SK-N-MC (cell line): ENCODE measurements around the gene ZNF552.
"Not testable (repeated sequence)": the region's sequence is repeated elsewhere in the genome, so short reads cannot be mapped to it uniquely, and the experiment has no call there.

Experiments
- DNase-seq: peaks from one replicate; pipeline ENCODE4 v3.0.0-alpha.2; 2011; ENCODE audit warnings: low read depth, low spot score
- H3K27ac ChIP-seq: fragments of 200-600 bp; sonication (generic); 2 replicates; pipeline ENCODE4 v1.5.1; 2016; ENCODE audit warnings: mixed run types
- H3K36me3 ChIP-seq: fragments of 200-600 bp; sonication (generic); 2 replicates; pipeline ENCODE4 v1.6.1; 2017; ENCODE audit warnings: antibody characterized with exemption, low read length, mixed read lengths; ENCODE audit not compliant: insufficient read depth
- H3K4me3 ChIP-seq: fragments of 200-600 bp; sonication (generic); 2 replicates; pipeline ENCODE4 v1.5.1; 2016
- H3K9ac ChIP-seq: fragments of 200-600 bp; sonication (generic); 2 replicates; pipeline ENCODE4 v1.8.0; 2017; ENCODE audit warnings: mixed run types, mixed read lengths; ENCODE audit not compliant: insufficient read length
- H3K9me3 ChIP-seq: fragments of 200-600 bp; sonication (generic); 2 replicates; pipeline ENCODE4 v1.6.1; 2017; ENCODE audit warnings: low read depth, mild to moderate bottlenecking, antibody characterized with exemption, low read length, moderate library complexity, mixed read lengths
- EZH2 ChIP-seq: fragments of 200-600 bp; sonication (generic); IDR thresholded peaks from one replicate; pipeline ENCODE4 v1.6.1; 2017; ENCODE audit warnings: antibody characterized with exemption
- FOXP2 ChIP-seq: optimal IDR thresholded peaks from 2 replicates; pipeline ENCODE3; 2011; ENCODE audit warnings: mild to moderate bottlenecking, moderate library complexity; ENCODE audit not compliant: insufficient read depth; ENCODE audit errors: extremely low read length, control extremely low read depth
- POLR2AphosphoS5 ChIP-seq: IDR thresholded peaks from 2 replicates; pipeline ENCODE4 v1.6.1; 2012; ENCODE audit warnings: mild to moderate bottlenecking, low read depth, low read length, borderline replicate concordance

ZNF552 gene

DNA sequence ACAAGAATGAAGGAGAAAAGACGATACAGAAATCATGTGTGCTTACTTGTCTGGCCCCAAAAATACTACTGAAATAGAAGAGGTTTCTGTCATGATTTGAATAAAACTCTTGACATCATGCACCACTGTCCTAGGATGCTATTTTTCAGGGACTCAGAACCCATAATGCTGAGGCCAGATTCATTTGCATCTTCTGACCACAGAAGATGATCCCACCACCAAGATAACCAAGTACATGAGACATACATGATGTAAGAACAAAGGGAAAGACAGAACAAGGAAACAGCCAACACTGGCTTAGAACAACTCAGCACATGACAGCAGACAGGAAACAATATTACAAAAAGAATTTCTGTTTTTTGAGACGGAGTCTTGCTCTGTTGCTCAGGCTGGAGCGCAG, 2.5 kb downstream of the ZNF552 start:
- H3K27ac ChIP-seq: no peak overlapping the region
- no peak for DNase-seq

GRCh38 chr19:57810410-57811295, 4.1 kb downstream of the ZNF552 start:
- not testable (repeated sequence) for H3K4me3 ChIP-seq, H3K9ac ChIP-seq, H3K9me3 ChIP-seq, DNase-seq, H3K27ac ChIP-seq
- H3K36me3 ChIP-seq: peaks cover 30% of the 10 kb centered on the region; the same call in 1 of the 2 replicates

More for the DNA sequence above, 2.5 kb downstream of the ZNF552 start:
- Histone ChIP-seq H3K9ac (no peak overlapping the region), H3K9me3 (no peaks in the 10 kb centered on the region), H3K4me3 (no peak overlapping the region), H3K36me3 (peaks cover 27% of the 10 kb centered on the region; the same call in 1 of the 2 replicates)
- TF ChIP-seq POLR2AphosphoS5 (no peak), FOXP2 (no peak), EZH2 (no peak)

DNA sequence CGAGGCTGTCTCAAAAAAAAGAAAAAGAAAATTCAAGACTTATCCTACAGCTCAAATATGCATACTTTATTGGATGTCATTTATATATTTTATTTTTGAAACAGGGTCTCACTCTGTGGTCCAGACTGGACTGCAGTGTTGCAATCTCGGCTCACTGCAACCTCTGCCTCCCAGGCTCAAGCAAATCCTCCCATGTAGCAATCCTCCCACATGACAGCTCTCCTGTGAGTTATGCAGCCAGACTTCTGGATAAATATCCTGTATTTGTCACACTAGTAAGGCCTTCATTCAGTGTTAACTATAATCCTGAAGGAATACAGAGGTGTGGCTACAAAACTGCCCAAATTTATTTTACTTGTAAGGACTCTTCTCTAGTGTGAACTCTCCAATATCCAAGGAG, 7.2 kb downstream of the ZNF552 start:
- Histone ChIP-seq H3K9ac (no peak overlapping the region), H3K27ac (no peak overlapping the region), H3K36me3 (peaks cover 33% of the 10 kb centered on the region; the same call in 1 of the 2 replicates), H3K9me3 (no peaks in the 10 kb centered on the region), H3K4me3 (no peak overlapping the region)
- no peak for DNase-seq
- TF ChIP-seq FOXP2: no peak
- no peak for TF ChIP-seq EZH2
- no peak for TF ChIP-seq POLR2AphosphoS5

- peak overlapping the region; percentile 87 for H3K4me3 ChIP-seq
- peak; percentile 50 for DNase-seq
- peak overlapping the region; percentile 96 for H3K27ac ChIP-seq
- peaks cover 20% of the 10 kb centered on the region; the same call in 1 of the 2 replicates for H3K36me3 ChIP-seq
- no peaks in the 10 kb centered on the region for H3K9me3 ChIP-seq
- TF ChIP-seq POLR2AphosphoS5: peak; percentile 30; the same call in 1 of the 2 replicates
- TF ChIP-seq FOXP2: no peak
- peak overlapping the region; percentile 89 for H3K9ac ChIP-seq
Observed at GRCh38 chr19:57803594-57804325, 11.0 kb downstream of the ZNF552 start.

- Histone ChIP-seq H3K9me3 (no peaks in the 10 kb centered on the region), H3K36me3 (peaks cover 16% of the 10 kb centered on the region; the same call in 1 of the 2 replicates), H3K9ac (peak overlapping the region; percentile 89), H3K4me3 (peak overlapping the region; percentile 87), H3K27ac (peak overlapping the region; percentile 96)
- no peak for DNase-seq
- TF ChIP-seq POLR2AphosphoS5 (no peak), FOXP2 (no peak), EZH2 (no peak)
Observed at GRCh38 chr19:57803265-57803593, 11.5 kb downstream of the ZNF552 start.

GRCh38 chr19:57802269-57802668, 12.4 kb downstream of the ZNF552 start:
- TF ChIP-seq POLR2AphosphoS5 (no peak), FOXP2 (no peak), EZH2 (no peak)
- Histone ChIP-seq H3K4me3 (no peak overlapping the region), H3K27ac (no peak overlapping the region), H3K36me3 (peaks cover 7% of the 10 kb centered on the region; the same call in 1 of the 2 replicates), H3K9ac (no peak overlapping the region), H3K9me3 (no peaks in the 10 kb centered on the region)
- DNase-seq: no peak

DNA sequence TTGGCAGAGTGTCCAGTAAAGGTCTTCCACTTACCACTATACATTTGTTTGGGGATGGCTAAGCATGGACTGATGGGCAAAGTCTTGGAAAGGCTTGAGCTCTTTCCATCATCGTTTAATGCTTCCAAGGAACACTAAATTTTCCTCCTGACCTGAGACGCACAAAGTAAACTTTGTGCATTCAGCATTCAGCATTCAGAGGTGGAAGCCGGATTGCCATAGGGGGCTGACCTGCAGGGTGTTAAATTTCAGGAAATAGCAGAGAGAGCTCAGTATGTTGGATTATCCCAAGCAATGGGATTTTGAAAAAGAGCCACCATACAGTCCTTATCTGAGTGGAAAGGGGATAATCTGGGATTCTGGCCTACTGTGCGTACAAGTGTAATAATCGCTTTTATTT, 14.0 kb downstream of the ZNF552 start:
- Histone ChIP-seq H3K9ac (no peak overlapping the region), H3K4me3 (no peak overlapping the region), H3K36me3 (peaks cover 3% of the 10 kb centered on the region; the same call in 1 of the 2 replicates), H3K9me3 (no peaks in the 10 kb centered on the region), H3K27ac (no peak overlapping the region)
- no peak for DNase-seq
- TF ChIP-seq FOXP2 (no peak), POLR2AphosphoS5 (no peak), EZH2 (no peak)

DNA sequence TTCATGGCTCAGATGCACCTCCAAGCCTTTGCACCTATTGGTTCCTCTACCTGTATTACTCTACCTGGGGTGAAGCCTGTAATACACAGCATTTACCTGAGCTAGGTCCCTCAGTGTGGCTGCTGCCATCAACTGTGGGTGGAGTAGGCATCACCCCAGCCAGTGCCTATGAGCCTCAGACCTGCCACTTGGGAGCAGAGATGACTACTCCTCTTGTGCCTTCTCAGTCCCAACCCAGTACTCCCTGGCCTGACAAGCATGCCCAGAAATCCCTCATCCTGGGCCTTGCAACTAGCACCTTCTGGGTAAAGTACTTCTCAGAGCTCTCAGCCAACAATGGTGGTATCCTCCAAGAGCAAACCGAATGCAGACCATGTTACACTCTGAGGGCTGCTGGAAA, 18.1 kb downstream of the ZNF552 start:
- not testable (repeated sequence) for H3K9ac ChIP-seq, H3K4me3 ChIP-seq, H3K36me3 ChIP-seq, DNase-seq, H3K27ac ChIP-seq, H3K9me3 ChIP-seq
